Measurements from ENCODE around the gene MST1.

- TF ChIP-seq POLR2AphosphoS5 (IDR thresholded peaks at IDR 0.05; ENCODE audit: low read depth, low read length) (no peak), POLR2A (IDR thresholded peaks at IDR 0.05; ENCODE audit: low read depth, low read length) (no peak), TAF1 (IDR thresholded peaks at IDR 0.05; ENCODE audit: borderline replicate concordance, low read depth, low read length) (no peak)
Measured at GRCh38 chr3:49650637-49651036, 38.6 kb downstream of the MST1 start.
